ENCODE results near the gene CNIH1.

The CNIH1 gene

DNA sequence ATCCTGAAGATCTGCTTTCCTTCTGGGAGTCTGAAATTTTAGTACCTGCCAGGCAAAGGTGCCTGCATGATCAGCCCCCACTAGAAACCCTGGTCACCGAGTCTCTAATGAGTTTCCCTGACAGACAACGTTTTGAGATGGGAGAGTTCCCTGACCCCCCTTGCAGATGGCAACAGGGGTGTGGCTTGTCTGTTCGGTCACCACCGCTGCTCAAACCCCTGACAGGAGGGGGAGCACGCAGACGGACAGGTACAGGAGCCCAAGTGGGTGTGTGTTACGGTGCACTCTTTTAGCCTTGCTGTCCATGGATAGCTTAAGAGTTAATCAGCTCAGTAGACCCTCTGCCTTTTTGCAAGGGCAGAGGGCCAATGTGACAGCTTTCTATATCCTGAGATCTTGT, 63.7 kb downstream of the CNIH1 start:
- DNase-seq = no peak

DNA sequence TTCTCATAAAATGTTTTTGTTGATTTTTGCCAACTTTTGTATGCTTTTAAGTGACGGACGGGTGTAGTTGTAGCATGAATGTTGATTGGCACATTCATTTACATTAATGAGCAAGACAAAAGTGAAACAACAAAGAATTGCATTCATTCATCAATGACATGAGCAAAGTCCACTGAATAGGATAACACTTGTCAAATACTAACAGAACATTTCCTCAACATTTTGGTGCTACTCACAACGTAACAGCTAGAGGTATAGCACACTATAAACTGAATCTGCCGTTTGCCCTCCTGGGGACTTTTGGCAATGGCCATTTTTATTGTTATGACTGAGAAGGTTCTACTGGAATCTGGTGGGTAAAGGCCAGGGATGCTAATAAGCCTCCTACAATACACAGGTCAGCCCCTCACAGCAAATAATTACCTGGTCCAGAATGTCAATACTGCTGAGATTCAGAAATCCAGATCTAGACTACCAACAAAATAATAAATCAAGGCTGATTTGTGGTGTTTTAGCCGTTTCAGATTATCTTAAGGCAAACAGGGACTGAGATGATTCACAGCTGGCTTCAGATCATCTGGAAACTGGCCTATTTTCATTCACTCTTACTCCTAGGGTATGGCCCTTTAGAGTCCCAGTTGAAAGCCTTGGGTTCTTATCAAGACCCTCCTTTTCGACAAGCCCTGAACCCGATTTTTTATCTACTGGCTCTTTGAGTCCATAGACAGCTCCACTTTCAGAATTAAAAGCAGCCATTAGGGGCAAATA, 66.9 kb downstream of the CNIH1 start:
- DNase-seq = no peak

All from HCEC 1CT (cell line).